Ishikawa (cell line): ENCODE measurements around the gene BTBD3.

Experiments used
- CEBPB ChIP-seq: IDR thresholded peaks from 2 replicates; pipeline ENCODE4 v1.6.1; 2012
- EGR1 ChIP-seq: IDR thresholded peaks from 2 replicates; pipeline ENCODE4 v1.6.1; 2012
- EP300 ChIP-seq: IDR thresholded peaks from 2 replicates; pipeline ENCODE4 v1.6.1; 2012; ENCODE audit warnings: borderline replicate concordance
- FOXM1 ChIP-seq: IDR thresholded peaks from 2 replicates; pipeline ENCODE4 v1.6.1; 2012; ENCODE audit warnings: low read depth, borderline replicate concordance
- RAD21 ChIP-seq: IDR thresholded peaks from 2 replicates; pipeline ENCODE4 v1.6.1; 2012; ENCODE audit warnings: low read depth
- TCF12 ChIP-seq: IDR thresholded peaks from 2 replicates; pipeline ENCODE4 v1.6.1; 2012; ENCODE audit warnings: low read depth
- TEAD4 ChIP-seq: IDR thresholded peaks from 2 replicates; pipeline ENCODE4 v1.6.1; 2012
- USF1 ChIP-seq: IDR thresholded peaks from 2 replicates; pipeline ENCODE4 v1.6.1; 2012
- YY1 ChIP-seq: IDR thresholded peaks from 2 replicates; pipeline ENCODE4 v1.6.1; 2012; ENCODE audit warnings: low read depth

DNA sequence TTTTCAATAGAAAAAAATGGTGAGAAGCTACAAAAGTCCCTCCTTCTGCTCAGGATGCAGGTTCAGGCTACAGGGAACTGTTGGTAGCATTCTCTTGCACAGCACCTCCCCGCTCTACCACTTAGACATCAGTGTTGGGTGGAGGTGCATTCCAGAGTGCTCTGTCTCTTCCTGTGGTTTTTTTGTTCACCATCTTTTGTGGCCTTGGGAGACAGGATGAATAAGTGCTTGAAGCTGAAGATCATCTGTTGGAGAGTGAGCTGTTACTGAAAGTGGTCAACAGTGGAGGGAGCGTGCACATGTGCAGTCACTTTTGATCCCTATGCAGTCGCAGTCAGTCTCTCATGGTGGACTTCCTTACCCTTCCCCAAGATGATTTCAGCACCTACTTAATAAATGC lies 16.6 kb upstream of the BTBD3 start:
- TF ChIP-seq FOXM1: no peak
- no peak for TF ChIP-seq YY1
- TF ChIP-seq EGR1: no peak
- no peak for TF ChIP-seq TCF12
- TF ChIP-seq EP300: no peak
- no peak for TF ChIP-seq TEAD4
- TF ChIP-seq USF1: no peak
- no peak for TF ChIP-seq CEBPB
- no peak for TF ChIP-seq RAD21
